Right lobe of liver (tissue), 4 donors: Measurements from ENCODE around the gene OPN1SW.

Source experiments
- POLR2A ChIP-seq: fragments of 450-650 bp; IDR thresholded peaks from one replicate; pipeline ENCODE4 v1.6.1; 2017; ENCODE audit warnings: antibody characterized with exemption, mild to moderate bottlenecking
- TF ChIP-seq, protein P1 (sequence below), 4 donors: fragments of 200-600 bp in 3 of 4; fragments of 450-650 bp in 1 of 4; IDR thresholded peaks; one replicate each; pipeline versions ENCODE4 v1.5.1 to v1.8.0; 2016 to 2022; ENCODE audit warnings: antibody characterized with exemption in 4 of 4, mild to moderate bottlenecking in 2 of 4
- donor health status: DM: no; HTN: no; CAD: no.
- donor health status: DM: no; HTN: no; CAD: no.
- donor health status: DM: no; HTN: yes; CAD: no.

- TF ChIP-seq, protein P1, sequence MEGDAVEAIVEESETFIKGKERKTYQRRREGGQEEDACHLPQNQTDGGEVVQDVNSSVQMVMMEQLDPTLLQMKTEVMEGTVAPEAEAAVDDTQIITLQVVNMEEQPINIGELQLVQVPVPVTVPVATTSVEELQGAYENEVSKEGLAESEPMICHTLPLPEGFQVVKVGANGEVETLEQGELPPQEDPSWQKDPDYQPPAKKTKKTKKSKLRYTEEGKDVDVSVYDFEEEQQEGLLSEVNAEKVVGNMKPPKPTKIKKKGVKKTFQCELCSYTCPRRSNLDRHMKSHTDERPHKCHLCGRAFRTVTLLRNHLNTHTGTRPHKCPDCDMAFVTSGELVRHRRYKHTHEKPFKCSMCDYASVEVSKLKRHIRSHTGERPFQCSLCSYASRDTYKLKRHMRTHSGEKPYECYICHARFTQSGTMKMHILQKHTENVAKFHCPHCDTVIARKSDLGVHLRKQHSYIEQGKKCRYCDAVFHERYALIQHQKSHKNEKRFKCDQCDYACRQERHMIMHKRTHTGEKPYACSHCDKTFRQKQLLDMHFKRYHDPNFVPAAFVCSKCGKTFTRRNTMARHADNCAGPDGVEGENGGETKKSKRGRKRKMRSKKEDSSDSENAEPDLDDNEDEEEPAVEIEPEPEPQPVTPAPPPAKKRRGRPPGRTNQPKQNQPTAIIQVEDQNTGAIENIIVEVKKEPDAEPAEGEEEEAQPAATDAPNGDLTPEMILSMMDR (IDR thresholded peaks at IDR 0.05): no peak
- TF ChIP-seq POLR2A: no peak
Measured at GRCh38 chr7:128774921-128775320, 673 bp downstream of the OPN1SW start.
